SK-N-SH (cell line): ENCODE measurements around the gene PLD1. TPM values are rescaled to one million over a fixed set of nuclear protein-coding genes. Genes with fewer than 3 reads are reported as not detected.

Experiments
- CTCF ChIA-PET: fragments of 300-600, 350-600 bp; formaldehyde crosslinking; extraction: SDS; loops from one replicate; lab custom pipeline; 2021; lab: Yijun Ruan, JAX
- POLR2A ChIA-PET: fragments of 350-600 bp; sonication (Branson Sonifier 250); formaldehyde crosslinking; extraction: SDS; loops from one replicate; lab custom pipeline; 2020; ENCODE audit warnings: antibody characterized with exemption, inconsistent platforms; lab: Yijun Ruan, JAX
- DNase-seq: peaks from one replicate; pipeline ENCODE4 v3.0.0; 2012
- H2AFZ ChIP-seq: fragments of 200-600 bp; sonication (generic); 2 replicates; pipeline ENCODE4 v1.8.1; 2016; ENCODE audit warnings: antibody characterized with exemption, mild to moderate bottlenecking, low read depth
- H3F3A ChIP-seq: fragments of 200-600 bp; sonication (generic); replicated peaks from 2 replicates; pipeline ENCODE3; 2016; ENCODE audit warnings: antibody characterized with exemption, mild to moderate bottlenecking; ENCODE audit not compliant: insufficient read depth
- H3K27ac ChIP-seq, 2 experiments: fragments of 200-500 bp in 1 of 2; fragments of 200-600 bp in 1 of 2; sonication (Bioruptor generic) in 1 of 2; sonication (generic), shearing (Covaris generic) in 1 of 2; 2 replicates each; pipeline versions ENCODE4 v1.5.1 to v1.6.1; 2014 to 2016; ENCODE audit warnings: low read depth in 2 of 2, inconsistent platforms in 1 of 2, low read length in 1 of 2, mild to moderate bottlenecking in 1 of 2, mixed read lengths in 1 of 2
- H3K27me3 ChIP-seq: fragments of 200-600 bp; sonication (generic), shearing (Covaris generic); 2 replicates; pipeline ENCODE4 v1.6.1; 2016; ENCODE audit warnings: mixed run types; ENCODE audit not compliant: insufficient read depth
- H3K36me3 ChIP-seq, 2 experiments: fragments of 200-500 bp in 1 of 2; fragments of 200-600 bp in 1 of 2; sonication (Bioruptor generic) in 1 of 2; sonication (generic) in 1 of 2; replicated peaks in 1 of 2; 2 replicates each; pipeline versions ENCODE3 to v1.5.1; 2014 to 2016; ENCODE audit warnings: low read length in 1 of 2, mild to moderate bottlenecking in 1 of 2; ENCODE audit not compliant: insufficient read depth in 2 of 2, control insufficient read depth in 1 of 2
- H3K4me1 ChIP-seq, 2 experiments: fragments of 200-500 bp in 1 of 2; fragments of 200-600 bp in 1 of 2; sonication (Bioruptor generic) in 1 of 2; sonication (generic), shearing (Covaris generic) in 1 of 2; 2 replicates each; pipeline versions ENCODE4 v1.5.1 to v1.6.1; 2014 to 2016; ENCODE audit warnings: low read depth in 1 of 2, low read length in 1 of 2, mixed run types in 1 of 2; ENCODE audit not compliant: insufficient read depth in 2 of 2, control insufficient read depth in 1 of 2
- H3K4me2 ChIP-seq: fragments of 200-600 bp; sonication (generic), shearing (Covaris generic); 2 replicates; pipeline ENCODE4 v1.6.1; 2017; ENCODE audit warnings: mixed run types
- H3K4me3 ChIP-seq, 2 experiments: fragments of 200-500 bp in 1 of 2; fragments of 200-600 bp in 1 of 2; sonication (Bioruptor generic) in 1 of 2; sonication (generic), shearing (Covaris generic) in 1 of 2; 2 replicates each; pipeline versions ENCODE4 v1.5.1 to v1.8.1; 2014 to 2016; ENCODE audit warnings: low read depth in 2 of 2, inconsistent platforms in 1 of 2, low read length in 1 of 2, mild to moderate bottlenecking in 1 of 2, mixed read lengths in 1 of 2, moderate library complexity in 1 of 2
- H3K79me2 ChIP-seq: fragments of 200-600 bp; sonication (generic); 2 replicates; pipeline ENCODE4 v1.8.1; 2017; ENCODE audit warnings: mild to moderate bottlenecking; ENCODE audit not compliant: insufficient read depth
- H3K9ac ChIP-seq: fragments of 200-600 bp; sonication (generic); 2 replicates; pipeline ENCODE4 v1.6.1; 2017; ENCODE audit warnings: mixed run types
- H3K9me2 ChIP-seq: fragments of 200-600 bp; sonication (generic); 2 replicates; pipeline ENCODE4 v1.6.1; 2017; ENCODE audit warnings: mixed run types
- H3K9me3 ChIP-seq: fragments of 200-600 bp; sonication (generic); 2 replicates; pipeline ENCODE4 v1.6.1; 2017; ENCODE audit warnings: mixed run types, mild to moderate bottlenecking, moderate library complexity
- H4K20me1 ChIP-seq: fragments of 200-600 bp; sonication (generic); 2 replicates; pipeline ENCODE4 v1.6.1; 2017; ENCODE audit warnings: mild to moderate bottlenecking, mixed run types; ENCODE audit not compliant: insufficient read depth
- CHD2 ChIP-seq: fragments of 150-350 bp; IDR thresholded peaks from 2 replicates; pipeline ENCODE4 v1.6.1; 2018; ENCODE audit warnings: low read length; ENCODE audit not compliant: partially characterized antibody
- CTCF ChIP-seq: fragments of 200-600 bp; sonication (generic); IDR thresholded peaks from 2 replicates; pipeline ENCODE4 v1.6.1; 2017; ENCODE audit warnings: antibody characterized with exemption, mild to moderate bottlenecking, moderate library complexity
- ELF1 ChIP-seq: IDR thresholded peaks from 2 replicates; pipeline ENCODE4 v1.4.0; 2012
- EP300 ChIP-seq, 2 experiments: IDR thresholded peaks; 2 replicates each; pipeline versions ENCODE4 v1.4.0 to v1.6.1; 2012; ENCODE audit warnings: borderline replicate concordance in 1 of 2, low read depth in 1 of 2, low read length in 1 of 2
- FOSL2 ChIP-seq: IDR thresholded peaks from 2 replicates; pipeline ENCODE4 v1.4.0; 2012; ENCODE audit warnings: low read depth, mild to moderate bottlenecking, moderate library complexity, borderline replicate concordance
- FOXM1 ChIP-seq: IDR thresholded peaks from 2 replicates; pipeline ENCODE4 v1.4.0; 2012; ENCODE audit warnings: low read depth, mild to moderate bottlenecking
- GATA2 ChIP-seq: sonication (generic); formaldehyde crosslinking; IDR thresholded peaks from 2 replicates; pipeline ENCODE4 v1.5.0; 2020; ENCODE audit warnings: mild to moderate bottlenecking, missing genetic modification reagents
- MXI1 ChIP-seq: IDR thresholded peaks from 2 replicates; pipeline ENCODE4 v1.6.1; 2012; ENCODE audit warnings: mild to moderate bottlenecking, low read depth, low read length, improper control_type of control experiment
- NFIC ChIP-seq: IDR thresholded peaks from 2 replicates; pipeline ENCODE4 v1.4.0; 2012; ENCODE audit warnings: borderline replicate concordance
- PBX3 ChIP-seq: IDR thresholded peaks from 2 replicates; pipeline ENCODE4; 2012
- POLR2AphosphoS5 ChIP-seq: IDR thresholded peaks from 2 replicates; pipeline ENCODE4 v1.6.1; 2012; ENCODE audit warnings: low read depth, low read length
- RAD21 ChIP-seq: IDR thresholded peaks from 2 replicates; pipeline ENCODE4 v1.6.1; 2012; ENCODE audit warnings: mild to moderate bottlenecking, low read length
- RCOR1 ChIP-seq: fragments of 150-350 bp; IDR thresholded peaks from 2 replicates; pipeline ENCODE4 v1.6.1; 2017; ENCODE audit warnings: antibody characterized with exemption, low read length
- RFX5 ChIP-seq: IDR thresholded peaks from 2 replicates; pipeline ENCODE4 v1.6.1; 2012; ENCODE audit warnings: mild to moderate bottlenecking, improper control_type of control experiment, low read length
- RXRA ChIP-seq: IDR thresholded peaks from 2 replicates; pipeline ENCODE4 v1.4.0; 2012; ENCODE audit warnings: low read depth, mild to moderate bottlenecking, borderline replicate concordance
- SIN3A ChIP-seq: IDR thresholded peaks from 2 replicates; pipeline ENCODE4 v1.6.1; 2012; ENCODE audit warnings: low read depth, mild to moderate bottlenecking, low read length, moderate library complexity, borderline replicate concordance
- TAF1 ChIP-seq: IDR thresholded peaks from 2 replicates; pipeline ENCODE4 v1.6.1; 2012; ENCODE audit warnings: low read depth, mild to moderate bottlenecking, low read length, moderate library complexity, borderline replicate concordance
- TCF12 ChIP-seq: IDR thresholded peaks from 2 replicates; pipeline ENCODE4 v1.4.0; 2012
- TEAD4 ChIP-seq: IDR thresholded peaks from 2 replicates; pipeline ENCODE4 v1.4.0; 2012; ENCODE audit warnings: mild to moderate bottlenecking, borderline replicate concordance; ENCODE audit not compliant: insufficient read depth
- USF2 ChIP-seq: fragments of 150-350 bp; IDR thresholded peaks from 2 replicates; pipeline ENCODE4 v1.6.1; 2017; ENCODE audit warnings: antibody characterized with exemption, low read length, low read depth, borderline replicate concordance
- ZBTB33 ChIP-seq: IDR thresholded peaks from 2 replicates; pipeline ENCODE4 v1.4.0; 2012; ENCODE audit warnings: low read depth, borderline replicate concordance
- WGBS: methylation state at CpG from one replicate; pipeline ENCODE4 v1.1.6; 2017; ENCODE audit warnings: low lambda C conversion rate; 5-methylcytosine and 5-hydroxymethylcytosine counted together
- polyA plus RNA-seq, 3 experiments: library from polyadenylated mRNA; depleted of rRNA; stranded (reverse); fragments of >200 nt; gene quantifications; 2 replicates each; pipeline ENCODE4 v1.2.3, GENCODE V29; 2012

The PLD1 gene
- polyA plus RNA-seq, 1 of the 3 experiments (the other 2 are of a cell fraction) = 6.2 TPM

- ChIA-PET CTCF (interaction anchor here (2.3 kb wide), 1 partner anchor 32 kb away, joined by 5 read pairs; no protein-coding TSS in a partner anchor), POLR2A (no interaction called here)
- Histone ChIP-seq H3K4me2 (no peak overlapping the region), H3K27me3 (no peaks in the 10 kb centered on the region), H3K9me2 (no peaks in the 10 kb centered on the region), H3K9ac (no peak overlapping the region), H3F3A (no peaks in the 10 kb centered on the region), H2AFZ (no peak overlapping the region), H3K4me3 (no peak overlapping the region), H4K20me1 (no peaks in the 10 kb centered on the region), H3K9me3 (no peaks in the 10 kb centered on the region), H3K79me2 (no peaks in the 10 kb centered on the region), H3K4me1 (no peaks in the 10 kb centered on the region; a peak in 1 of 4 replicates), H3K27ac (no peak overlapping the region), H3K36me3 (peaks cover 0 to 5% of the 10 kb centered on the region in 2 experiments)
- WGBS = 88% methylated on average over 3 of the region's 3 CpGs
- no peak for DNase-seq
- TF ChIP-seq TCF12 (no peak), RCOR1 (no peak), MXI1 (no peak), GATA2 (CRISPR knock-in tag) (no peak), NFIC (no peak), ZBTB33 (no peak), RXRA (no peak), ELF1 (no peak), SIN3A (no peak)
Measured at GRCh38 chr3:171598990-171599389, 211.3 kb downstream of the PLD1 start.

- H3K36me3 ChIP-seq = no peaks in the 10 kb centered on the region
- H3K9ac ChIP-seq = no peak overlapping the region
- H3F3A ChIP-seq = no peaks in the 10 kb centered on the region
- no peaks in the 10 kb centered on the region for H3K79me2 ChIP-seq
- no peak overlapping the region for H3K27ac ChIP-seq
- no peak overlapping the region for H3K4me3 ChIP-seq
- H3K9me2 ChIP-seq = no peaks in the 10 kb centered on the region
- no peaks in the 10 kb centered on the region for H4K20me1 ChIP-seq
- no peaks in the 10 kb centered on the region for H3K4me1 ChIP-seq
- H3K9me3 ChIP-seq = no peaks in the 10 kb centered on the region
- CTCF ChIA-PET = interaction anchor here (1.0 kb wide), 1 partner anchor 179 kb away, joined by 3 read pairs; no protein-coding TSS in a partner anchor
- DNase-seq = no peak
- POLR2A ChIA-PET = no interaction called here
- H3K4me2 ChIP-seq = no peak overlapping the region
- no peak overlapping the region for H2AFZ ChIP-seq
- H3K27me3 ChIP-seq = no peaks in the 10 kb centered on the region
- no peak for TF ChIP-seq RFX5
- no peak for TF ChIP-seq TCF12
- no peak for TF ChIP-seq POLR2AphosphoS5
- TF ChIP-seq NFIC = no peak
- no peak for TF ChIP-seq USF2
- no peak for TF ChIP-seq FOXM1
- no peak for TF ChIP-seq ZBTB33
- TF ChIP-seq FOSL2 = no peak
- no peak for TF ChIP-seq ELF1
- no peak for TF ChIP-seq TAF1
- no peak for TF ChIP-seq RAD21
- no peak for TF ChIP-seq SIN3A
- TF ChIP-seq EP300 (IDR thresholded peaks at IDR 0.05; ENCODE audit: borderline replicate concordance in 1 of 2, low read depth in 1 of 2, low read length in 1 of 2) = no peak
- TF ChIP-seq PBX3 = no peak
- no peak for TF ChIP-seq CHD2
- no peak for TF ChIP-seq TEAD4
- TF ChIP-seq CTCF = no peak
Measured at GRCh38 chr3:171592786-171593185, 217.5 kb downstream of the PLD1 start.
